GM12801 (cell line): ENCODE data around the gene ZMYM2.

Source experiments
- TF ChIP-seq, protein P1 (sequence below): IDR thresholded peaks from one replicate; pipeline ENCODE4 v1.5.1; 2011; ENCODE audit warnings: control low read depth; ENCODE audit not compliant: insufficient read length; ENCODE audit errors: extremely low read depth

The ZMYM2 gene

DNA sequence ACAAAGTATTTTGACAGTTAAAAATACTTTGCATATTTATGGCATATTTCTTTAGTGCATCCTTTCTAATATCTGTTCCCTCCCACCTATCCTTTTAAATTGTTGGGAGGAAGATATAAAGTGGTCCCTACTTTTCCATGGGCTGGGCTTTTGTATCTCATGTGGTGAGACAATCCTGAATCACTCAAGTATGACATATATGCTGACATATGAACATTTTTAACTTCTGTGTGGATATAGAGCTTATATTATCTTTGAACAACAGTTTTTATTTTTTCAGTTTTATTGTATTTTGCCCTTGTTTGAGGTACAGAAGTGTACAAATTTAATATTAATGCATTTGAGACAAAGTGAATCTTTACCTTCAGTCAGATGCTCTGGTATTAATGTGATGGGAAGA lies 3.4 kb downstream of the ZMYM2 start:
- TF ChIP-seq, protein P1, sequence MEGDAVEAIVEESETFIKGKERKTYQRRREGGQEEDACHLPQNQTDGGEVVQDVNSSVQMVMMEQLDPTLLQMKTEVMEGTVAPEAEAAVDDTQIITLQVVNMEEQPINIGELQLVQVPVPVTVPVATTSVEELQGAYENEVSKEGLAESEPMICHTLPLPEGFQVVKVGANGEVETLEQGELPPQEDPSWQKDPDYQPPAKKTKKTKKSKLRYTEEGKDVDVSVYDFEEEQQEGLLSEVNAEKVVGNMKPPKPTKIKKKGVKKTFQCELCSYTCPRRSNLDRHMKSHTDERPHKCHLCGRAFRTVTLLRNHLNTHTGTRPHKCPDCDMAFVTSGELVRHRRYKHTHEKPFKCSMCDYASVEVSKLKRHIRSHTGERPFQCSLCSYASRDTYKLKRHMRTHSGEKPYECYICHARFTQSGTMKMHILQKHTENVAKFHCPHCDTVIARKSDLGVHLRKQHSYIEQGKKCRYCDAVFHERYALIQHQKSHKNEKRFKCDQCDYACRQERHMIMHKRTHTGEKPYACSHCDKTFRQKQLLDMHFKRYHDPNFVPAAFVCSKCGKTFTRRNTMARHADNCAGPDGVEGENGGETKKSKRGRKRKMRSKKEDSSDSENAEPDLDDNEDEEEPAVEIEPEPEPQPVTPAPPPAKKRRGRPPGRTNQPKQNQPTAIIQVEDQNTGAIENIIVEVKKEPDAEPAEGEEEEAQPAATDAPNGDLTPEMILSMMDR = no peak

DNA sequence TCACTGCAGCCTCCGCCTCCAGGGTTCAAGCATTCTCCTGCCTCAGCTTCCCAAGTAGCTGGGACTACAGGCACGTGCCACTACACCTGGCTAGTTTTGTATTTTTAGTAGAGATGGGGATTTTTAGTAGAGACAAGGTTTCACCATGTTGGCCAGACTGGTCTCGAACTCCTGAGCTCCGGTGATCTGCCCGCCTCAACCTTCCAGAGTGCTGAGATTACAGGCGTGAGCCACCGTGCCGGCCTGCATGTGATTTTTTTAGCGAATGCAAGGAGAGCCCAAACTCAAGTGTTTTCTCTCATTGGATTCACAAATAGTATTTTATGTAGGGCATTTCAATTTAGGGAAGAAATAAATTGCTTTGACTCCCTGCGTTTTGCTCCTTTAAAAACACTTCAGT lies 4.4 kb downstream of the ZMYM2 start:
- TF ChIP-seq, protein P1 = no peak

DNA sequence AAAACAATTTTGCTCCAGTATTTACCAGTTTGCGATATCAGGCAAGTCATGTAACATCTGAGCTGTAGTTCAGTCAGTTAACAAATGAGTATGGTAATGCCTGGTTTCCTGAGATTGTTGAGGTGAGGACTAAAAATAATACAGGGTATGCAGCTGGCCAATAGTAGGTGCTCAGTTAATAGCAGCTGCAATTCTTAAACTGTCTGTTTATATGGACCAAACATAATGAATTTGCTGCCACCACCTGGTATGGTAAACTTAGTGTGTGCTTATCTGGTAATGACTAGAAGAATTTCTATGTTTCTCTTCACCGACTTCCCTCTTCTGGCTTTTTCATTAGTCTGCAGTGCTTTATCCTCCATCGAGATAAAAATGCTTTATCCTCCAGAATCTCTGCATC lies 9.1 kb downstream of the ZMYM2 start:
- TF ChIP-seq, protein P1 = no peak

DNA sequence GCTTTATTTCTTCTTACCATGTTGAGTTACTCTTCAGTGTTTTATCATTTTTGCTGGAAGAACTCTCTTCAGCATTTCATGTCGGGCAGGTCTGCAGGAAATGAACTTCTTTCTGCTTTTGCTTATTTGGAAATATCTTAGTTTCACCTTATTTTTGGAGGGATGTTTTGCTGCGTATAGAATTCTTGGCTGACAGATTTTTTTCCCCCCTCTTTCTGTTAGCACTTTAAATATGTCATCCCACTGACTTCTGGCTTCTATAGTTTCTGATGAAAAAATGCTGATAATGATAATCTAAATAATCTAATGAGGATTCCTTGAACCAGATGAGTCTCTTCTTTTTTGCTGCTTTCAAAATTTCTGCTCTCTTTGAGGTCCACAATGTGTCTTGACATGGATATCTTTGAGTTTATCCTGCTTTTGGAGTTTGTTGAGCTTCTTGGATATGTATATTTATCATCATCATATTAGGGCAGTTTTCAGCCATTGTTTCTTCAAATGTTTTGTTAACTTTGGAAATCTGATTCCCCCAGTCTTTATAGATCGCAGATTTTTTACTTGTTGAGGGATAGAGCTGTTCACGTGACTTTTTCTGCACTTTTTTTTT lies 20.4 kb downstream of the ZMYM2 start:
- TF ChIP-seq, protein P1 = no peak

DNA sequence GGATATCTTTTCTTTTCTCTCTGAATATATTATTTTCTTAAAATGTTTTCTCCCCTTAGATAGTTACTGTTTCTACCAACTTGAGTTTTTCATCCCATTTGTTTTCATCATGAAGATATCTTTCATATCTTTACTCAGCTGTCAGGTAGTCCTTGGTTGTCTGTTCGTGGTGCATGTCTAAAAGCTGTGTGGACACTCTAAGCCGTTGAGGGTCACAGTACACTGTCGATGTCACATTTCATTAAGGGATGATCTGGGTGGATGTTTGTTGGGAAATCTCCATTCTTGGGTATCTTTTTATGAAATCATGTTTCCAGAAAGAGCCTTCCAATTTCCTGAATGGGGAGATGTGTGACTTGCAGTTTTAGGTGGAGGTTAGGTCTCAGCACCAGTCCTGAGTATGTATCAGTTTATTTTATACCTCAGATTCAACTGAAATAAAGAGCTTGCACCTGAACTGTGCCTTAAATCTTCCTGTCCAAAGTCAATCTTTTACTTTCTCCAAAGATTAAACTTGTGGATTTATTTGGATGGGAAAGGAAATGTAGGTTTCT lies 23.2 kb downstream of the ZMYM2 start:
- TF ChIP-seq, protein P1 = no peak

DNA sequence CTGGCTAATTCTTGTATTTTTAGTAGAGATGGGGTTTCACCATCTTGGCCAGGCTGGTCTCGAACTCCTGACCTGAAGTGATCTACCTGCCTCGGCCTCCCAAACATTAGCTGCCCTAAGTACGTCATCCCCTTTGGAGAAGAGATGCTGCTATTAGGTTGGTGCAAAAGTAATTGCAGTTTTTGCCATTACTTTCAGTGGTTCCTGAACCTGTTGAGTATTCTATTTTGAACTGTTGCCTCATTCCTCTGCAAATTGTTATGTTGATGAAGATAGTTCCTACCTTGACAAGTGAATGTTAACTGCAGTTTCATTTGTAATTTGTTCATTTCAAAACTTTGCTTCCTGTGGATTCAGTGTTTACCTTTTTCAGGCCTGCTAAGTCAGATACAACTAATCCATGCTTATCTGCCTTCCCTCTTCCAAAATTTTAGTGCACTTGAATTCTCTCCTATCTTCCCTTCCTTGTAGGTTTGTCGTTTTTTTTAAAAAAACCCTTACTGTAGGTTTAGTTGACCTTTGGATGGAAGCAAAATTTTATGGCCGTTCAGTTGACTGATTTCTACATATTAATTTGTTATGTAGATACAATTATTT lies 24.0 kb downstream of the ZMYM2 start:
- TF ChIP-seq, protein P1 = no peak

DNA sequence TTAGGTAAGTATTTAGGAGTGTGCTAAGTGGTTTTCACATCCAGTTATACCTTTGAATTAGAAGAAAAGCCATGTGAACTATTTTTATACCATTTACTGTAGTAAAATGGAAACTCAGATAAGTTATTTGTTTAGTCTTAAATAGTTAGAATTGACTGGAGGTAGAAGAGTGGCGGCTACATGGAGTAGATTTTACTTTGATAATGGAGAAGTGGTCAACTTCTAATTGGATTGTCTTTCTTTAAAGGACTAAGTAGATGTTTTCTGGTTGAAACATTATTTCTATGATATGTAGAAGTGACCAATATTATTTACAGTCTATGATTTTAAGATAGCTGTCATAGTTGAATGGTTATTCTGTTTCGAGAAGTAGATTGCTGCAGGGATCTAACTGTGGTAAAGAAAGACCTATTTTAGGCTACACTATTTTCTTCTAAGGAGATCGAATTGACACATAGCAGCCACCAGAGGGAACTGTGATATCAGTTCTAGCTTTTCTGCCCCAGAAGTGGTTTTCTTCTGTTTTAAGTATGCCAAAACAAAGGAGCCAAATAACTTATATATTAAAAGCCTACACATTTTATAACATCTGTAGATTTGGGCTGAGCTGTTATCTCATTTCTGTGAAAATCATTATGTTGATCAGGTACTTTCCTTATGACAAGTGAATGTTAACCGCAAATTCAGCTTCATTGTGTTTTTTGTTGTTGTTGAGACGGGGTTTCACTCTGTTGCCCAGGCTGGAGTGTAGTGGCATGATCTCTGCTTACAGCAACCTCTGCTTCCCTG lies 26.1 kb downstream of the ZMYM2 start:
- TF ChIP-seq, protein P1 = no peak
